Right lobe of liver (tissue), 4 donors: ENCODE measurements around the gene SLC10A2.

Source experiments
- CTCF ChIP-seq, 4 donors: fragments of 200-600 bp in 3 of 4; fragments of 450-650 bp in 1 of 4; IDR thresholded peaks; one replicate each; pipeline versions ENCODE4 v1.5.1 to v1.8.0; 2016 to 2022; ENCODE audit warnings: antibody characterized with exemption in 4 of 4, mild to moderate bottlenecking in 2 of 4
- POLR2A ChIP-seq: fragments of 450-650 bp; IDR thresholded peaks from one replicate; pipeline ENCODE4 v1.6.1; 2017; ENCODE audit warnings: antibody characterized with exemption, mild to moderate bottlenecking
- donor health status: DM: no; HTN: no; CAD: no.
- donor health status: DM: no; HTN: no; CAD: no.
- donor health status: DM: no; HTN: yes; CAD: no.

- TF ChIP-seq POLR2A = no peak
- TF ChIP-seq CTCF (IDR thresholded peaks at IDR 0.05) = no peak
Measured at GRCh38 chr13:103062079-103062478, 4.1 kb downstream of the SLC10A2 start.
